ENCODE results near the gene MMP21. TPM values are rescaled to one million over a fixed set of nuclear protein-coding genes. Genes with fewer than 3 reads are reported as not detected.

Gene MMP21
- total RNA-seq, 1 experiment from 2014 or later = not detected

- no peaks in the 10 kb centered on the region for H3K36me3 Mint-ChIP-seq (ENCODE audit: insufficient read depth, unreplicated experiment)
- H3K4me3 Mint-ChIP-seq (ENCODE audit: unreplicated experiment) = no peak overlapping the region
- H3K27me3 ChIP-seq (replicated peaks; ENCODE audit: control insufficient read depth, insufficient read depth, low read length) = no peaks in the 10 kb centered on the region
- intact Hi-C loops (cut with micrococcal nuclease; ENCODE audit: unreplicated experiment) = no loop called here
- POLR2A ChIA-PET = no interaction called here
- no peaks in the 10 kb centered on the region for H3K9me3 Mint-ChIP-seq (ENCODE audit: unreplicated experiment)
- no peaks in the 10 kb centered on the region for H3K4me1 Mint-ChIP-seq (ENCODE audit: low read depth, unreplicated experiment)
- DNase-seq = no peak
- H3K9me3 ChIP-seq = no peaks in the 10 kb centered on the region
- no peak for TF ChIP-seq CTCF (IDR thresholded peaks at IDR 0.05; ENCODE audit: insufficient read depth in 1 of 2, low read depth in 1 of 2, low read length in 1 of 2, severe bottlenecking in 1 of 2, unreplicated experiment in 1 of 2)
- H3K27me3 Mint-ChIP-seq (ENCODE audit: insufficient read depth, unreplicated experiment) = no peaks in the 10 kb centered on the region
- no peak overlapping the region for H3K27ac Mint-ChIP-seq (ENCODE audit: unreplicated experiment)
- H3K4me1 ChIP-seq = no peaks in the 10 kb centered on the region
- no peak overlapping the region for H3K4me3 ChIP-seq (ENCODE audit: low read depth, low read length)
- peaks cover 2% of the 10 kb centered on the region for H3K36me3 ChIP-seq (ENCODE audit: control insufficient read depth, insufficient read depth, low read length)
- BruUV-seq (replicated peaks) = no TSS peak
- CTCF ChIA-PET = no interaction called here
Observed at GRCh38 chr10:125785791-125786190, 10.2 kb upstream of the MMP21 start.

- H3K27ac Mint-ChIP-seq (ENCODE audit: unreplicated experiment) = no peak overlapping the region
- Histone ChIP-seq H3K4me1 (no peaks in the 10 kb centered on the region), H3K4me3 (ENCODE audit: low read depth, low read length) (no peak overlapping the region), H3K9me3 (no peaks in the 10 kb centered on the region), H3K36me3 (ENCODE audit: control insufficient read depth, insufficient read depth, low read length) (no peaks in the 10 kb centered on the region; the same call in 1 of the 2 replicates), H3K27me3 (replicated peaks; ENCODE audit: control insufficient read depth, insufficient read depth, low read length) (no peaks in the 10 kb centered on the region)
- peaks cover 7% of the 10 kb centered on the region for H3K9me3 Mint-ChIP-seq (ENCODE audit: unreplicated experiment)
- no peak for DNase-seq
- H3K27me3 Mint-ChIP-seq (ENCODE audit: insufficient read depth, unreplicated experiment) = peaks cover 4% of the 10 kb centered on the region
- H3K4me3 Mint-ChIP-seq (ENCODE audit: unreplicated experiment) = no peak overlapping the region
- intact Hi-C loops (cut with micrococcal nuclease; ENCODE audit: unreplicated experiment) = no loop called here
- POLR2A ChIA-PET = no interaction called here
- BruUV-seq (replicated peaks) = no TSS peak
- no peak for TF ChIP-seq CTCF (IDR thresholded peaks at IDR 0.05; ENCODE audit: insufficient read depth in 1 of 2, low read depth in 1 of 2, low read length in 1 of 2, severe bottlenecking in 1 of 2, unreplicated experiment in 1 of 2)
- H3K4me1 Mint-ChIP-seq (ENCODE audit: low read depth, unreplicated experiment) = no peaks in the 10 kb centered on the region
- CTCF ChIA-PET = interaction anchor here (0.6 kb wide), 1 partner anchor 12 kb away, joined by 4 read pairs; no protein-coding TSS in a partner anchor
- H3K36me3 Mint-ChIP-seq (ENCODE audit: insufficient read depth, unreplicated experiment) = no peaks in the 10 kb centered on the region
Observed at GRCh38 chr10:125783957-125784356, 8.3 kb upstream of the MMP21 start.

GRCh38 chr10:125783408-125783807 is 7.8 kb upstream of the MMP21 start:
- no peak overlapping the region for H3K27ac Mint-ChIP-seq (ENCODE audit: unreplicated experiment)
- H3K4me3 Mint-ChIP-seq (ENCODE audit: unreplicated experiment) = no peak overlapping the region
- Histone ChIP-seq H3K27me3 (replicated peaks; ENCODE audit: control insufficient read depth, insufficient read depth, low read length) (no peaks in the 10 kb centered on the region), H3K9me3 (no peaks in the 10 kb centered on the region), H3K4me1 (no peaks in the 10 kb centered on the region), H3K4me3 (ENCODE audit: low read depth, low read length) (no peak overlapping the region), H3K36me3 (ENCODE audit: control insufficient read depth, insufficient read depth, low read length) (no peaks in the 10 kb centered on the region)
- H3K4me1 Mint-ChIP-seq (ENCODE audit: low read depth, unreplicated experiment) = no peaks in the 10 kb centered on the region
- no peak for TF ChIP-seq CTCF (IDR thresholded peaks at IDR 0.05; ENCODE audit: insufficient read depth in 1 of 2, low read depth in 1 of 2, low read length in 1 of 2, severe bottlenecking in 1 of 2, unreplicated experiment in 1 of 2)
- peaks cover 12% of the 10 kb centered on the region for H3K9me3 Mint-ChIP-seq (ENCODE audit: unreplicated experiment)
- H3K27me3 Mint-ChIP-seq (ENCODE audit: insufficient read depth, unreplicated experiment) = peaks cover 4% of the 10 kb centered on the region
- no peak for DNase-seq
- ChIA-PET CTCF (no interaction called here), POLR2A (no interaction called here)
- intact Hi-C loops (cut with micrococcal nuclease; ENCODE audit: unreplicated experiment) = no loop called here
- H3K36me3 Mint-ChIP-seq (ENCODE audit: insufficient read depth, unreplicated experiment) = no peaks in the 10 kb centered on the region
- no TSS peak for BruUV-seq (replicated peaks)

All from Caco-2 (cell line).